Gastrocnemius medialis (tissue), 4 donors: Measurements from ENCODE around the gene CHI3L2. TPM values are rescaled to one million over a fixed set of nuclear protein-coding genes. Genes with fewer than 3 reads are reported as not detected.

Experiments
- ATAC-seq, 2 donors: fragments of 150-250 bp; one replicate each; pipeline ENCODE4 v1.9.1; 2016
- DNase-seq, 2 donors: peaks; one replicate each; pipeline ENCODE4 v3.0.0-alpha.2; 2019
- H3K27ac ChIP-seq, 4 donors: fragments of 200-600 bp; sonication (generic); 1 replicate in 1 of 4; 2 replicates in 3 of 4; pipeline ENCODE4 v1.5.1; 2016 to 2018; ENCODE audit warnings: mild to moderate bottlenecking in 2 of 4, moderate library complexity in 1 of 4
- H3K27me3 ChIP-seq, 3 donors: fragments of 200-600 bp; sonication (generic) in 2 of 3; 1 replicate in 1 of 3; 2 replicates in 2 of 3; pipeline versions ENCODE4 v1.5.1 to v1.6.0; 2016 to 2019; ENCODE audit warnings: mild to moderate bottlenecking in 1 of 3, moderate library complexity in 1 of 3
- H3K36me3 ChIP-seq, 2 donors: fragments of 200-600 bp; sonication (generic) in 1 of 2; one replicate each; pipeline ENCODE4 v1.5.1; 2017 to 2018
- H3K4me1 ChIP-seq, 2 donors: fragments of 200-600 bp; sonication (generic) in 1 of 2; one replicate each; pipeline ENCODE4 v1.5.1; 2016 to 2017; ENCODE audit warnings: mild to moderate bottlenecking in 2 of 2
- H3K4me3 ChIP-seq, 4 donors: fragments of 200-600 bp; sonication (generic) in 3 of 4; 1 replicate in 1 of 4; 2 replicates in 3 of 4; pipeline ENCODE4 v1.5.1; 2016 to 2019; ENCODE audit warnings: mild to moderate bottlenecking in 2 of 4
- H3K9me3 ChIP-seq, 3 donors: fragments of 200-600 bp; sonication (generic) in 2 of 3; 1 replicate in 1 of 3; 2 replicates in 2 of 3; pipeline ENCODE4 v1.5.1; 2016 to 2019
- POLR2A ChIP-seq, 2 donors: fragments of 450-650 bp; IDR thresholded peaks; one replicate each; pipeline ENCODE4 v1.6.1; 2017; ENCODE audit warnings: antibody characterized with exemption in 2 of 2, mild to moderate bottlenecking in 2 of 2, moderate library complexity in 2 of 2
- in situ Hi-C, 4 donors: fragments of 200-750 bp; cut with MboI; loops; one replicate each; pipeline versions ENCODE4 v1.15.0 to v1.8.0; 2017; ENCODE audit warnings: low sequenced_read_pairs in 4 of 4
- intact Hi-C: fragments of 100-400 bp; cut with DNase I; formaldehyde crosslinking; loops from one replicate; pipeline ENCODE4 v1.15.1; 2023; ENCODE audit warnings: low total_unique reads
- total RNA-seq, 4 donors: library from RNA; depleted of rRNA; stranded (reverse); fragments of >200 nt; gene quantifications; one replicate each; pipeline versions ENCODE4 v1.1.0 to v1.2.3, GENCODE V29; 2016
- TF ChIP-seq, protein P1 (sequence below), 5 experiments: fragments of 450-650 bp in 3 of 5; fragments of 200-600 bp in 2 of 5; sonication (generic) in 2 of 5; IDR thresholded peaks in 4 of 5; conservative IDR thresholded peaks in 1 of 5; 1 replicate in 4 of 5; 2 replicates in 1 of 5; pipeline ENCODE4 v1.5.1; 2016 to 2019; ENCODE audit warnings: antibody characterized with exemption in 5 of 5, mild to moderate bottlenecking in 3 of 5, moderate library complexity in 3 of 5

CHI3L2 gene
- total RNA-seq, 4 donors from 2014 or later: 0.40 to 2.3 (median 1.9) TPM; not detected in 1

DNA sequence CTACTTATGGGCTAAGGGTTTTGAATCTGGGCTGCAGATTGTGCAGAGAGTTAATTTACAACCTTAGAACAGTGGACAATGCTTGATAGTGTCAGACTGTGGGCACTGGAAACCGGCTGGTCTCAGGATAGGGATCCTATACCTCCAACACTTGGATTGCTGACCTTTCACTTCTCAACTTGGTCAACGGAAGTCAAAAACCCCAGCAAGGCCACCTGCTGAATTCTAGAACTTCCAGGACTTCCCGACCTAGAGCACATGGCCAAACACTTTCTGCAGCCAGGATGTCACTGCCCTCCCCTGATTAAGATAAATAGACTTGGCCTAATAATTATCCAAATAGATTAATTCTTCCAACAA is 26.7 kb upstream of the CHI3L2 start:
- H3K4me1 ChIP-seq: peaks cover 0 to 5% of the 10 kb centered on the region in 2 donors
- intact Hi-C loops (no loop called here), in situ Hi-C loops (no loop called here)
- no peak overlapping the region for H3K27ac ChIP-seq
- H3K36me3 ChIP-seq: no peaks in the 10 kb centered on the region
- H3K27me3 ChIP-seq: peaks cover 20 to 31% (median 23%) of the 10 kb centered on the region in 3 donors
- TF ChIP-seq POLR2A (IDR thresholded peaks at IDR 0.05): no peak
- TF ChIP-seq, protein P1, sequence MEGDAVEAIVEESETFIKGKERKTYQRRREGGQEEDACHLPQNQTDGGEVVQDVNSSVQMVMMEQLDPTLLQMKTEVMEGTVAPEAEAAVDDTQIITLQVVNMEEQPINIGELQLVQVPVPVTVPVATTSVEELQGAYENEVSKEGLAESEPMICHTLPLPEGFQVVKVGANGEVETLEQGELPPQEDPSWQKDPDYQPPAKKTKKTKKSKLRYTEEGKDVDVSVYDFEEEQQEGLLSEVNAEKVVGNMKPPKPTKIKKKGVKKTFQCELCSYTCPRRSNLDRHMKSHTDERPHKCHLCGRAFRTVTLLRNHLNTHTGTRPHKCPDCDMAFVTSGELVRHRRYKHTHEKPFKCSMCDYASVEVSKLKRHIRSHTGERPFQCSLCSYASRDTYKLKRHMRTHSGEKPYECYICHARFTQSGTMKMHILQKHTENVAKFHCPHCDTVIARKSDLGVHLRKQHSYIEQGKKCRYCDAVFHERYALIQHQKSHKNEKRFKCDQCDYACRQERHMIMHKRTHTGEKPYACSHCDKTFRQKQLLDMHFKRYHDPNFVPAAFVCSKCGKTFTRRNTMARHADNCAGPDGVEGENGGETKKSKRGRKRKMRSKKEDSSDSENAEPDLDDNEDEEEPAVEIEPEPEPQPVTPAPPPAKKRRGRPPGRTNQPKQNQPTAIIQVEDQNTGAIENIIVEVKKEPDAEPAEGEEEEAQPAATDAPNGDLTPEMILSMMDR (IDR thresholded peaks at IDR 0.05 in 4 of 5, conservative IDR thresholded peaks at IDR 0.05 in 1 of 5): no peak
- DNase-seq: no peak
- H3K4me3 ChIP-seq: no peak overlapping the region
- no peaks in the 10 kb centered on the region for H3K9me3 ChIP-seq
- ATAC-seq: no peak

DNA sequence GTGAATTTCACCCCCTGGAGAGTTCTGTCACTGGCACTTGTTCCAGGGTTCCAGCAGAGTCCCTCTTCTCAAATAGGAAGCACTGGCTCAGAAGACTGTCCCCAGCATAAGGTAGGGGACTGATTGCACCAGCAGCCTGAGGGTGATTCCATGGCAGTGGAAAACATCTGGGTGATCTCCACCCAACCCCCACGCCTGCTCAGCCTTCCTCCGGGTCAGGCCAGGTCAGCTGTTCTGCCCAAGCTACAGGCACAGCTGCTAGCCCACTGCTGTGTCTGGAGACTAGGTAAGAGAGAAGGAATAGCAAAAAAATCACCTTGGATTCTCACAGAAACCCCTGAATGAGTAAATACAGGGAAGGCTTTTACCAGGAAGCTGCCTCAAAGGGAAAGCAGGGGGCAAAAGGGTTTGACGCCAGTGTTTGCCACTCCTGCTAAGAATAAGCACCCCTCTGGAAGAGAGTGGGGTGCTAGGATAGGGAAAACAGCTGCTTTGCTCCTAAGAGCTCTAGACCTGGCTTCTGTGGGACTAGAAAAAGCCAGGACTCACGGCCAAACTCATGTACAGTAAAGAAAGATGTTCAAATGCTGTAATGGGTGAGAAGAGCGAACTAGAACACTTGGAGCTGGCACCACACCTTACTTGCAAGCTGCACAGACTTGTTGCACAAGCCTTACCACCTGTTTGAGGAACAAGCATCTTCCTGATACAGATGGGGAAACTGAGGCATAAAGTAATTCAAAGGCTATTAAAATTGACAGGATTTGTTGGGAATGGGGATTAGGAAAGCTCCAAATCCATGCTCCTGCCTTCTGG is 26.0 kb upstream of the CHI3L2 start:
- Histone ChIP-seq H3K36me3 (no peaks in the 10 kb centered on the region), H3K27ac (no peak overlapping the region), H3K9me3 (no peaks in the 10 kb centered on the region), H3K4me3 (no peak overlapping the region), H3K4me1 (peaks cover 0 to 5% of the 10 kb centered on the region in 2 donors), H3K27me3 (peaks cover 24 to 36% (median 26%) of the 10 kb centered on the region in 3 donors)
- no peak for ATAC-seq
- intact Hi-C loops: no loop called here
- TF ChIP-seq, protein P1 (IDR thresholded peaks at IDR 0.05 in 4 of 5, conservative IDR thresholded peaks at IDR 0.05 in 1 of 5): no peak
- TF ChIP-seq POLR2A (IDR thresholded peaks at IDR 0.05): no peak
- no peak for DNase-seq
- in situ Hi-C loops: no loop called here

DNA sequence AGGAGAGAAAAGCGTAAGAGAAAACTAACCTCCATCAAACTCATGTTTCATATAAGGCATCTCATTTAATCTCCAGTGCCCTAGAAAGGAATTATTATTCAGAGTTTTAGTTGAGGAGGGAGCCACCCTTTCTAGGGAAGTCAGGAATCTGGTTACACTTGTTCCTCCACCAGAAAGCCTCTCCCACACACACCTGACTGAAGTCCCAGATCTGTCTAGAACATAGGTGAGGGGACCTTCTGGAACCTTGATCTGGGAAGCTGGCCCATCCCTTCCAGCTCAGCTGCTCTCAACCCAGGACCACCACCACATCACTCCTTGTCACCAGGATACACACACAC is 25.2 kb upstream of the CHI3L2 start:
- TF ChIP-seq, protein P1 (IDR thresholded peaks at IDR 0.05 in 4 of 5, conservative IDR thresholded peaks at IDR 0.05 in 1 of 5): no peak
- H3K27me3 ChIP-seq: peaks cover 24 to 41% (median 26%) of the 10 kb centered on the region in 3 donors
- no peak overlapping the region for H3K4me3 ChIP-seq
- no peak for ATAC-seq
- no peaks in the 10 kb centered on the region for H3K9me3 ChIP-seq
- intact Hi-C loops (no loop called here), in situ Hi-C loops (no loop called here)
- no peak overlapping the region for H3K27ac ChIP-seq
- no peak for DNase-seq
- no peaks in the 10 kb centered on the region for H3K36me3 ChIP-seq
- peaks cover 0 to 5% of the 10 kb centered on the region in 2 donors for H3K4me1 ChIP-seq

DNA sequence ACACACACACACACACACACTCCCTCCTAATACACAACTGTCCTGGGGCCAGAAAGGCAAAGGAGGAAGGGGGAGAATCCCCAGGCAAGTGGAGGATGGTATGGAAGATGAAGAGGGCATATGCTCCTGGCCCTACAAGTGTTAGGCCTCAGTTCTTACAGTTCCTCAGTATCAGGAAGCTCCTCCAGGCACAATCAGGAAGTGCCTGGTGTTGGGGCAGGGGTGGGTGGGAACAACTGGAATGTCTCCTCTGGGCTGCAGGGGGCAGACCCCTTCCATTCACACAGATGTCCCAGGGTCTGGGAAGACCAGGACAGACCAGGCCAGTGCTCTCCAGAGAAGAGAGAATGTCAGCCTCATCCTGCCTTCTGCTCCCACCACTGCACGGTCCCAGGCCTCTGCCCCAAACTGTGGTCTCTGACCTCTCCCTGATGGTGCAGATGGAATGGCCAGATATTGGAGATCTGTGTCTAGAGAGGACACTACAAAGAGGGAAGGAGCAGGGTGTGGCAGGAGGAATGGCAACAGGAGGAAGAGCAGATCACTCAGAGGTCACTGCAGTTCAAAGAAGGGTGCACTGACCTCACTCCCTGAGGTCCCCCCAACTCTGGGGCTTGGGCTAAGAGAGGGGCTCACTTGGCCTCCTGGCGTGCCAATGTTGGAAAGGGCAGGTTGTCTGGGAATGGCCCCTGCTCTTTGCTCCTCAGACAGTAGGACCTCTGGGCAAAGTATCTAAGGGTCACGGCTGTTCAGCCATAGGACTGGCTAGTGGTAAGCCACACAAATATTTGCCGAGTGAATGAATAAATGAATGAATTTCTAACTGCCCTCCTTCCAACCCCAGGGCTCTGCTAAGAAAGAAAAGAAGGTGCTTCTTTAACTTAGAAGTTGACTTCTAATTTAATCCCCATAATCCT is 24.5 kb upstream of the CHI3L2 start:
- H3K4me1 ChIP-seq: peaks cover 0 to 5% of the 10 kb centered on the region in 2 donors

More for the DNA sequence above, 24.5 kb upstream of the CHI3L2 start:
- Histone ChIP-seq H3K4me3 (peak overlapping the region in 2 of 4 donors; percentile 50 to 66), H3K27me3 (peaks cover 24 to 41% (median 26%) of the 10 kb centered on the region in 3 donors), H3K9me3 (no peaks in the 10 kb centered on the region), H3K36me3 (no peaks in the 10 kb centered on the region), H3K27ac (peak overlapping the region in 1 of 4 donors; percentile 15)
- DNase-seq (no peak), ATAC-seq (no peak)
- in situ Hi-C loops: no loop called here
- intact Hi-C loops: no loop called here
- TF ChIP-seq, protein P1 (IDR thresholded peaks at IDR 0.05 in 4 of 5, conservative IDR thresholded peaks at IDR 0.05 in 1 of 5): no peak
- TF ChIP-seq POLR2A (IDR thresholded peaks at IDR 0.05): no peak
